Cortex of kidney (tissue), 1 donor: ENCODE results near the gene GPR31.

Source experiments
- DNase-seq: peaks from one replicate; lab custom pipeline; 2025; lab: John Stamatoyannopoulos, UW

The GPR31 gene

GRCh38 chr6:167118839-167119238 lies 38.9 kb downstream of the GPR31 start:
- no peak for DNase-seq

GRCh38 chr6:167118006-167118405 lies 39.8 kb downstream of the GPR31 start:
- DNase-seq = no peak

GRCh38 chr6:167116838-167117228 lies 40.9 kb downstream of the GPR31 start:
- no peak for DNase-seq

- no peak for DNase-seq
Measured at GRCh38 chr6:167116109-167116837, 41.5 kb downstream of the GPR31 start.

- DNase-seq = no peak
Measured at GRCh38 chr6:167115054-167115453, 42.7 kb downstream of the GPR31 start.

- DNase-seq = no peak
Measured at GRCh38 chr6:167113935-167114910, 43.6 kb downstream of the GPR31 start.

GRCh38 chr6:167113047-167113754 lies 44.6 kb downstream of the GPR31 start:
- no peak for DNase-seq

GRCh38 chr6:167112421-167112820 lies 45.4 kb downstream of the GPR31 start:
- DNase-seq = no peak

GRCh38 chr6:167111597-167111996 lies 46.2 kb downstream of the GPR31 start:
- no peak for DNase-seq

- no peak for DNase-seq
Measured at GRCh38 chr6:167109651-167110050, 48.1 kb downstream of the GPR31 start.

GRCh38 chr6:167108278-167108677 lies 49.5 kb downstream of the GPR31 start:
- DNase-seq = no peak

GRCh38 chr6:167107787-167108186 lies 50.0 kb downstream of the GPR31 start:
- no peak for DNase-seq

GRCh38 chr6:167106406-167106805 lies 51.4 kb downstream of the GPR31 start:
- no peak for DNase-seq
